ENCODE results near the gene QSER1.
"Not testable (repeated sequence)": the region's sequence is repeated elsewhere in the genome, so short reads cannot be mapped to it uniquely, and the experiment has no call there.

DNA sequence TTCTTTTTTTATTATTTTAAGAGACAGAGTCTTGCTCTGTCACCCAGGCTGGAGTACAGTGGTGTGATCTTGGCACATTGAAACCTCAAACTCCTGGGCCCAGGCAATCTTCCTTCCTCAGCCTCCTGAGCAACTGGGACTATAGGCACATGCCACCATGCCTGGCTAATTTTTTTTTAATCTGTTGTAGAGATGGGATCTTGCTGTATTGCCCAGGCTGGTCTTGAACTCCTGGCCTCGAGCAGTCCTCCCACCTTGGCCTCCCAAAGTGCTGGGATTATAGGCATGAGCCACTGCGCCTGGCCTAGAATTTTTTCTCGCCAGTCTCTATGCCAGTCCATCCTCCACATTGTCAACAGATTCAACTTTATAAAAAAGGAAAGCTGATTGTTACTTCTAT lies 44.7 kb downstream of the QSER1 start:
- TF ChIP-seq, protein P1, sequence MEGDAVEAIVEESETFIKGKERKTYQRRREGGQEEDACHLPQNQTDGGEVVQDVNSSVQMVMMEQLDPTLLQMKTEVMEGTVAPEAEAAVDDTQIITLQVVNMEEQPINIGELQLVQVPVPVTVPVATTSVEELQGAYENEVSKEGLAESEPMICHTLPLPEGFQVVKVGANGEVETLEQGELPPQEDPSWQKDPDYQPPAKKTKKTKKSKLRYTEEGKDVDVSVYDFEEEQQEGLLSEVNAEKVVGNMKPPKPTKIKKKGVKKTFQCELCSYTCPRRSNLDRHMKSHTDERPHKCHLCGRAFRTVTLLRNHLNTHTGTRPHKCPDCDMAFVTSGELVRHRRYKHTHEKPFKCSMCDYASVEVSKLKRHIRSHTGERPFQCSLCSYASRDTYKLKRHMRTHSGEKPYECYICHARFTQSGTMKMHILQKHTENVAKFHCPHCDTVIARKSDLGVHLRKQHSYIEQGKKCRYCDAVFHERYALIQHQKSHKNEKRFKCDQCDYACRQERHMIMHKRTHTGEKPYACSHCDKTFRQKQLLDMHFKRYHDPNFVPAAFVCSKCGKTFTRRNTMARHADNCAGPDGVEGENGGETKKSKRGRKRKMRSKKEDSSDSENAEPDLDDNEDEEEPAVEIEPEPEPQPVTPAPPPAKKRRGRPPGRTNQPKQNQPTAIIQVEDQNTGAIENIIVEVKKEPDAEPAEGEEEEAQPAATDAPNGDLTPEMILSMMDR (IDR thresholded peaks at IDR 0.05; ENCODE audit: insufficient read depth, low read length) = not testable (repeated sequence)
- not testable (repeated sequence) for TF ChIP-seq POLR2AphosphoS5 (IDR thresholded peaks at IDR 0.05; ENCODE audit: low read depth); SPI1 (IDR thresholded peaks at IDR 0.05; ENCODE audit: borderline replicate concordance, low read depth); GABPA (IDR thresholded peaks at IDR 0.05; ENCODE audit: low read depth)

Data from HL-60 (cell line).